HCT116 (cell line): ENCODE data around the gene CGNL1. TPM values are rescaled to one million over a fixed set of nuclear protein-coding genes. Genes with fewer than 3 reads are reported as not detected.
A peak's percentile ranks its signal among the peaks of the same experiment; 100 is the strongest.

Experiments used
- ATAC-seq: fragments of 200-7000 bp; cut with Tn5 transposase; 2 replicates; pipeline ENCODE4 v1.9.1; 2020; ENCODE audit warnings: mild to moderate bottlenecking, moderate library complexity
- BruUV-seq: library from RNA; stranded (reverse); fragments of 400-500 nt; replicated peaks from 2 replicates; lab custom pipeline; 2021; lab: Mats Ljungman, UMichigan
- CTCF ChIA-PET: fragments of 300-600 bp; sonication (Branson Sonifier 250); formaldehyde crosslinking; loops from one replicate; lab custom pipeline; 2021; ENCODE audit warnings: antibody characterized with exemption; lab: Charles Lee
- POLR2A ChIA-PET: fragments of 300-600, 350-600 bp; sonication (Branson Sonifier 250); formaldehyde crosslinking; loops from one replicate; lab custom pipeline; 2021; ENCODE audit warnings: antibody characterized with exemption; lab: Charles Lee
- RAD21 ChIA-PET, 2 experiments: fragments of 300-600 bp; sonication (Branson Sonifier 250); formaldehyde crosslinking; loops; one replicate each; lab custom pipeline; 2023; ENCODE audit warnings: low total read pairs in 2 of 2; ENCODE audit not compliant: uncharacterized antibody in 2 of 2, unreplicated experiment in 2 of 2, low non-redundant PET in 1 of 2; lab: Charles Lee
- DNase-seq: peaks from one replicate; pipeline ENCODE4 v3.0.0-alpha.2; 2010; ENCODE audit warnings: low read depth, low spot score
- H2AFZ ChIP-seq: fragments of 200-600 bp; shearing (Covaris generic), sonication (generic); 2 replicates; pipeline ENCODE4 v1.6.1; 2017; ENCODE audit warnings: low read depth, mixed run types, mixed read lengths, antibody characterized with exemption, low read length; ENCODE audit not compliant: poor library complexity, severe bottlenecking
- H3K27ac ChIP-seq: 2 replicates; pipeline ENCODE4 v1.5.1; 2012; ENCODE audit warnings: low read depth, low read length
- H3K27me3 ChIP-seq: fragments of 200-600 bp; sonication (generic); 2 replicates; pipeline ENCODE4 v1.6.1; 2016; ENCODE audit warnings: mixed run types, low read length, mixed read lengths; ENCODE audit not compliant: insufficient read depth
- H3K36me3 ChIP-seq, 2 experiments: fragments of 200-500 bp in 1 of 2; fragments of 200-600 bp in 1 of 2; sonication (Bioruptor generic) in 1 of 2; sonication (generic) in 1 of 2; 2 replicates each; pipeline versions ENCODE4 v1.5.1 to v1.6.1; 2014 to 2016; ENCODE audit warnings: low read length in 2 of 2, inconsistent platforms in 1 of 2, mixed read lengths in 1 of 2, mixed run types in 1 of 2; ENCODE audit not compliant: insufficient read depth in 2 of 2, control insufficient read depth in 1 of 2
- H3K4me1 ChIP-seq, 2 experiments: fragments of 200-600 bp in 1 of 2; sonication (generic) in 1 of 2; 2 replicates each; pipeline versions ENCODE4 v1.5.1 to v1.6.1; 2012 to 2017; ENCODE audit warnings: low read length in 2 of 2, inconsistent platforms in 1 of 2, mild to moderate bottlenecking in 1 of 2, mixed read lengths in 1 of 2, mixed run types in 1 of 2, moderate library complexity in 1 of 2; ENCODE audit not compliant: insufficient read depth in 2 of 2, control insufficient read depth in 1 of 2
- H3K4me2 ChIP-seq: fragments of 200-600 bp; sonication (generic); 2 replicates; pipeline ENCODE4 v1.6.1; 2017; ENCODE audit warnings: mixed run types, low read length, mixed read lengths
- H3K4me3 ChIP-seq, 2 experiments: fragments of 200-600 bp in 1 of 2; sonication (generic) in 1 of 2; replicated peaks in 1 of 2; 2 replicates each; pipeline ENCODE4 v1.5.1; 2011 to 2016; ENCODE audit warnings: low read length in 2 of 2, control low read depth in 1 of 2, low read depth in 1 of 2, mild to moderate bottlenecking in 1 of 2, mixed read lengths in 1 of 2, mixed run types in 1 of 2
- H3K79me2 ChIP-seq: fragments of 200-600 bp; sonication (generic); 2 replicates; pipeline ENCODE4 v1.6.1; 2017; ENCODE audit warnings: mild to moderate bottlenecking, mixed run types, low read length, moderate library complexity, mixed read lengths; ENCODE audit not compliant: insufficient read depth
- H3K9ac ChIP-seq: fragments of 200-600 bp; sonication (generic); 2 replicates; pipeline ENCODE4 v1.6.1; 2016; ENCODE audit warnings: low read length, mixed read lengths
- H3K9me2 ChIP-seq: fragments of 200-600 bp; sonication (generic), shearing (Covaris generic); 2 replicates; pipeline ENCODE4 v1.6.1; 2017; ENCODE audit warnings: mixed run types, mild to moderate bottlenecking, moderate library complexity; ENCODE audit not compliant: insufficient read depth
- H3K9me3 ChIP-seq, 2 experiments: fragments of 200-500 bp in 1 of 2; fragments of 200-600 bp in 1 of 2; sonication (Bioruptor generic) in 1 of 2; sonication (generic) in 1 of 2; 2 replicates each; pipeline ENCODE4 v1.6.1; 2014 to 2017; ENCODE audit warnings: low read length in 2 of 2, mixed read lengths in 2 of 2, inconsistent platforms in 1 of 2, low read depth in 1 of 2, mild to moderate bottlenecking in 1 of 2, mixed run types in 1 of 2, moderate library complexity in 1 of 2; ENCODE audit not compliant: control insufficient read depth in 1 of 2, insufficient read depth in 1 of 2
- H4K20me1 ChIP-seq: fragments of 200-600 bp; sonication (generic), shearing (Covaris generic); 2 replicates; pipeline ENCODE4 v1.6.1; 2017; ENCODE audit warnings: mixed run types, mild to moderate bottlenecking, moderate library complexity; ENCODE audit not compliant: insufficient read depth
- CEBPB ChIP-seq: IDR thresholded peaks from 2 replicates; pipeline ENCODE4 v1.6.1; 2012; ENCODE audit warnings: low read depth
- ELF1 ChIP-seq: IDR thresholded peaks from 2 replicates; pipeline ENCODE4 v1.6.1; 2012; ENCODE audit warnings: low read depth, borderline replicate concordance
- EZH2 ChIP-seq: fragments of 200-600 bp; sonication (generic); IDR thresholded peaks from 2 replicates; pipeline ENCODE4 v1.6.1; 2017; ENCODE audit warnings: antibody characterized with exemption, mixed run types
- EZH2phosphoT487 ChIP-seq: fragments of 200-600 bp; IDR thresholded peaks from 2 replicates; pipeline ENCODE4 v1.6.1; 2018; ENCODE audit warnings: antibody characterized with exemption, borderline replicate concordance
- FOSL1 ChIP-seq: IDR thresholded peaks from 2 replicates; pipeline ENCODE4 v1.6.1; 2012; ENCODE audit warnings: low read depth
- POLR2AphosphoS5 ChIP-seq: IDR thresholded peaks from 2 replicates; pipeline ENCODE4 v1.6.1; 2011; ENCODE audit warnings: mild to moderate bottlenecking, low read depth, low read length, moderate library complexity
- RAD21 ChIP-seq: IDR thresholded peaks from 2 replicates; pipeline ENCODE4 v1.6.1; 2012; ENCODE audit warnings: low read depth, mild to moderate bottlenecking
- SP1 ChIP-seq: IDR thresholded peaks from 2 replicates; pipeline ENCODE4 v1.6.1; 2012; ENCODE audit warnings: low read depth
- SRF ChIP-seq: IDR thresholded peaks from 2 replicates; pipeline ENCODE4 v1.6.1; 2012; ENCODE audit warnings: low read depth
- ZNF274 ChIP-seq: fragments of 200-500 bp; sonication (Bioruptor generic); IDR thresholded peaks from 2 replicates; pipeline ENCODE4 v1.6.1; 2014; ENCODE audit warnings: mild to moderate bottlenecking, low read depth, low read length, inconsistent platforms
- intact Hi-C: fragments of 100-400 bp; cut with micrococcal nuclease; formaldehyde crosslinking; loops from 2 replicates; pipeline ENCODE4 v1.10.0; 2022
- total RNA-seq: library from RNA; stranded (reverse); gene quantifications from one replicate; pipeline ENCODE4 v1.2.1, GENCODE V29; 2021; ENCODE audit not compliant: unreplicated experiment
- TF ChIP-seq, protein P1 (sequence below), 3 experiments: fragments of 200-600 bp in 1 of 3; sonication (generic) in 1 of 3; IDR thresholded peaks in 2 of 3; conservative IDR thresholded peaks in 1 of 3; 2 replicates each; pipeline ENCODE4 v1.5.1; 2012 to 2017; ENCODE audit warnings: low read depth in 2 of 3, low read length in 2 of 3, antibody characterized with exemption in 1 of 3, borderline replicate concordance in 1 of 3, control low read depth in 1 of 3, mild to moderate bottlenecking in 1 of 3, mixed read lengths in 1 of 3, mixed run types in 1 of 3, moderate library complexity in 1 of 3; ENCODE audit not compliant: insufficient read depth in 1 of 3
- TF ChIP-seq, protein P2 (sequence below): IDR thresholded peaks from 2 replicates; pipeline ENCODE4 v1.6.1; 2012
- TF ChIP-seq, protein P3 (sequence below): IDR thresholded peaks from 2 replicates; pipeline ENCODE4 v1.6.1; 2012; ENCODE audit warnings: low read depth

The CGNL1 gene
- total RNA-seq, 1 experiment from 2014 or later: 2.2 TPM

DNA sequence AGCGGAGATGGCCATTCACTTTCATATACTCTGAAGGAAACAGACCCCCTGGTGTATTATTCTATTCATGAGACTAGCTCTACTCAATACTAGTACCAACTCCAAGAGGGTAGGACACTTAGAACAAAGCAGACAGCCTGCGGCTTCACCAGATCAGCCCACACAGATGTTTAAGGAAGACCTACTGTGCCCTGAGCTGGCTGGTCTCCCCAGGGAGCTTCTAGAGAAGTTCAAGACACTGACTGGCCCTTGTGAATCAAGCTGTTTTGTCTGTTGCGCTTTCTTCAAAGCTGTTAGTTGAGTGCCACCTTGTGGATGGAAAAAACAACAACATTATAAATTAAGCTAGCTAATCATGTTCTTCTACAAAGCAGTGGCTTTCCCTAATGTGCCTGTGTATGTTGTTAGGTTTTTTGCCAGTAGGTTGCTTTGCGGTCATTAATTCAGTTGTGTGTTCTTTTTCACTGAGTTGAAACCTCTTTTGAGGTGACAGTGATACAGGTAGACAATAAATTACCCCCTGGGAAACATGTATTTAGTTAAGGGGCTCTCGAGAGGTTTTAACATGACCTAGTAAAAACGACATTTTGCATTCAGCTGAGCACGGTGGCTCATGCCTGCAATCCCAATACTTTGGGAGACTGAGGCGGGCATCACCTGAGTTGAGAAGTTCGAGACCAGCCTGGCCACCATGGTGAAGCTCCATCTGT, 151.2 kb downstream of the CGNL1 start (continued):
- TF ChIP-seq, protein P1, sequence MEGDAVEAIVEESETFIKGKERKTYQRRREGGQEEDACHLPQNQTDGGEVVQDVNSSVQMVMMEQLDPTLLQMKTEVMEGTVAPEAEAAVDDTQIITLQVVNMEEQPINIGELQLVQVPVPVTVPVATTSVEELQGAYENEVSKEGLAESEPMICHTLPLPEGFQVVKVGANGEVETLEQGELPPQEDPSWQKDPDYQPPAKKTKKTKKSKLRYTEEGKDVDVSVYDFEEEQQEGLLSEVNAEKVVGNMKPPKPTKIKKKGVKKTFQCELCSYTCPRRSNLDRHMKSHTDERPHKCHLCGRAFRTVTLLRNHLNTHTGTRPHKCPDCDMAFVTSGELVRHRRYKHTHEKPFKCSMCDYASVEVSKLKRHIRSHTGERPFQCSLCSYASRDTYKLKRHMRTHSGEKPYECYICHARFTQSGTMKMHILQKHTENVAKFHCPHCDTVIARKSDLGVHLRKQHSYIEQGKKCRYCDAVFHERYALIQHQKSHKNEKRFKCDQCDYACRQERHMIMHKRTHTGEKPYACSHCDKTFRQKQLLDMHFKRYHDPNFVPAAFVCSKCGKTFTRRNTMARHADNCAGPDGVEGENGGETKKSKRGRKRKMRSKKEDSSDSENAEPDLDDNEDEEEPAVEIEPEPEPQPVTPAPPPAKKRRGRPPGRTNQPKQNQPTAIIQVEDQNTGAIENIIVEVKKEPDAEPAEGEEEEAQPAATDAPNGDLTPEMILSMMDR (IDR thresholded peaks at IDR 0.05 in 2 of 3, conservative IDR thresholded peaks at IDR 0.05 in 1 of 3; ENCODE audit: borderline replicate concordance in 1 of 3, insufficient read depth in 1 of 3, low read depth in 2 of 3, low read length in 2 of 3): peak; percentile 41 to 79 (median 70)
- no peak for TF ChIP-seq SRF
- no peak for TF ChIP-seq EZH2phosphoT487
- peak; percentile 87 for TF ChIP-seq RAD21

DNA sequence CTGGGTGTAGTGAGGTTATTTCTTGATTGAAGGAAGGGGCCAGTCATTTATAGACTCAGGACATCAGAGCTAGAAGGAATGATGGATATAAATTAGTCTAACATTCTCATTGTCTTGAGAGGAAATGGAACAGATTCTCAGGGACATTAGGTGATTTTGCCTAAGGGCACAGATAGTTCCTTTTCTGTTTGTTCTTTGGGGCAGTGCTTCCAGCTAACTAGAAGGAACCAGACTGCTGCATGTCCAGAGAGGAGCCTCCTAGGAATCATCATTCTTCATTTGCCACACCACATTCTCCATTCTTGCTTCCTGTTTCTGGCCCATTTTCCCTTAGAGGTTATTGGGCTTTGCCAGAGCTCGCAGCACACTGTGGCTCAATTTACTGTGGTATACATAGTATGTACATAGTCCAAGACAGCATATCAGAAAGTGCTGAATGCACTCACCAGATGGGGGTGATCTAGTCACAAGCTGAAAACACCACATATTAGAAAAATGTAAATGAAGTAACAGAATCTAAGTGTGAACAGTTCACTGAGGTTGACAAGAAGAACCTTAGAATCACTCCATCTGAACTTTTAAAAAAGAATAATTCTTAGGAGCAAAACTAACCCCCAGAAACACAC, 152.7 kb downstream of the CGNL1 start:
- intact Hi-C loops: loop anchor here (5.0 kb wide), 2 partner anchors 382 to 707 kb away; no protein-coding TSS in a partner anchor
- H3K9me2 ChIP-seq: no peaks in the 10 kb centered on the region
- RAD21 ChIA-PET: interaction anchor here (0.7 to 3.4 kb wide), 2 partner anchors 187 to 188 kb away, joined by 5 to 43 read pairs; no protein-coding TSS in a partner anchor
- no peak overlapping the region for H2AFZ ChIP-seq
- POLR2A ChIA-PET: no interaction called here
- ATAC-seq: no peak
- H3K79me2 ChIP-seq: no peaks in the 10 kb centered on the region
- H3K4me3 ChIP-seq: no peak overlapping the region
- H3K27ac ChIP-seq: no peak overlapping the region
- no TSS peak for BruUV-seq
- CTCF ChIA-PET: interaction anchor here (0.7 to 6.0 kb wide), 8 partner anchors 10 to 382 kb away, joined by 3 to 338 read pairs (median 4); no protein-coding TSS in a partner anchor
- no peak overlapping the region for H3K4me2 ChIP-seq
- no peak overlapping the region for H3K9ac ChIP-seq
- DNase-seq: no peak
- H3K27me3 ChIP-seq: no peaks in the 10 kb centered on the region
- no peaks in the 10 kb centered on the region for H4K20me1 ChIP-seq
- no peaks in the 10 kb centered on the region for H3K9me3 ChIP-seq
- no peaks in the 10 kb centered on the region for H3K36me3 ChIP-seq
- peaks cover 0 to 3% of the 10 kb centered on the region in 2 experiments; a peak in 1 of 4 replicates for H3K4me1 ChIP-seq
- TF ChIP-seq, protein P1 (IDR thresholded peaks at IDR 0.05 in 2 of 3, conservative IDR thresholded peaks at IDR 0.05 in 1 of 3; ENCODE audit: borderline replicate concordance in 1 of 3, insufficient read depth in 1 of 3, low read depth in 2 of 3, low read length in 2 of 3): no peak
- TF ChIP-seq ZNF274: no peak
- TF ChIP-seq EZH2phosphoT487: no peak
- TF ChIP-seq ELF1: no peak
- no peak for TF ChIP-seq SP1
- TF ChIP-seq POLR2AphosphoS5: no peak
- TF ChIP-seq, protein P2, sequence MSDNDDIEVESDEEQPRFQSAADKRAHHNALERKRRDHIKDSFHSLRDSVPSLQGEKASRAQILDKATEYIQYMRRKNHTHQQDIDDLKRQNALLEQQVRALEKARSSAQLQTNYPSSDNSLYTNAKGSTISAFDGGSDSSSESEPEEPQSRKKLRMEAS: no peak
- TF ChIP-seq, protein P3, sequence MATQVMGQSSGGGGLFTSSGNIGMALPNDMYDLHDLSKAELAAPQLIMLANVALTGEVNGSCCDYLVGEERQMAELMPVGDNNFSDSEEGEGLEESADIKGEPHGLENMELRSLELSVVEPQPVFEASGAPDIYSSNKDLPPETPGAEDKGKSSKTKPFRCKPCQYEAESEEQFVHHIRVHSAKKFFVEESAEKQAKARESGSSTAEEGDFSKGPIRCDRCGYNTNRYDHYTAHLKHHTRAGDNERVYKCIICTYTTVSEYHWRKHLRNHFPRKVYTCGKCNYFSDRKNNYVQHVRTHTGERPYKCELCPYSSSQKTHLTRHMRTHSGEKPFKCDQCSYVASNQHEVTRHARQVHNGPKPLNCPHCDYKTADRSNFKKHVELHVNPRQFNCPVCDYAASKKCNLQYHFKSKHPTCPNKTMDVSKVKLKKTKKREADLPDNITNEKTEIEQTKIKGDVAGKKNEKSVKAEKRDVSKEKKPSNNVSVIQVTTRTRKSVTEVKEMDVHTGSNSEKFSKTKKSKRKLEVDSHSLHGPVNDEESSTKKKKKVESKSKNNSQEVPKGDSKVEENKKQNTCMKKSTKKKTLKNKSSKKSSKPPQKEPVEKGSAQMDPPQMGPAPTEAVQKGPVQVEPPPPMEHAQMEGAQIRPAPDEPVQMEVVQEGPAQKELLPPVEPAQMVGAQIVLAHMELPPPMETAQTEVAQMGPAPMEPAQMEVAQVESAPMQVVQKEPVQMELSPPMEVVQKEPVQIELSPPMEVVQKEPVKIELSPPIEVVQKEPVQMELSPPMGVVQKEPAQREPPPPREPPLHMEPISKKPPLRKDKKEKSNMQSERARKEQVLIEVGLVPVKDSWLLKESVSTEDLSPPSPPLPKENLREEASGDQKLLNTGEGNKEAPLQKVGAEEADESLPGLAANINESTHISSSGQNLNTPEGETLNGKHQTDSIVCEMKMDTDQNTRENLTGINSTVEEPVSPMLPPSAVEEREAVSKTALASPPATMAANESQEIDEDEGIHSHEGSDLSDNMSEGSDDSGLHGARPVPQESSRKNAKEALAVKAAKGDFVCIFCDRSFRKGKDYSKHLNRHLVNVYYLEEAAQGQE: no peak
- TF ChIP-seq FOSL1: no peak
- no peak for TF ChIP-seq SRF
- no peak for TF ChIP-seq EZH2
- no peak for TF ChIP-seq CEBPB
- TF ChIP-seq RAD21: no peak
